Suppressor macrophage (primary cell): Measurements from ENCODE around the gene ICA1L.

ENCODE experiments used
- DNase-seq, 4 experiments: peaks; one replicate each; pipeline ENCODE4 v3.0.0-alpha.2; 2020 to 2022

The ICA1L gene

GRCh38 chr2:202782940-202783558 is 88.5 kb downstream of the ICA1L start:
- DNase-seq, result no peak

DNA sequence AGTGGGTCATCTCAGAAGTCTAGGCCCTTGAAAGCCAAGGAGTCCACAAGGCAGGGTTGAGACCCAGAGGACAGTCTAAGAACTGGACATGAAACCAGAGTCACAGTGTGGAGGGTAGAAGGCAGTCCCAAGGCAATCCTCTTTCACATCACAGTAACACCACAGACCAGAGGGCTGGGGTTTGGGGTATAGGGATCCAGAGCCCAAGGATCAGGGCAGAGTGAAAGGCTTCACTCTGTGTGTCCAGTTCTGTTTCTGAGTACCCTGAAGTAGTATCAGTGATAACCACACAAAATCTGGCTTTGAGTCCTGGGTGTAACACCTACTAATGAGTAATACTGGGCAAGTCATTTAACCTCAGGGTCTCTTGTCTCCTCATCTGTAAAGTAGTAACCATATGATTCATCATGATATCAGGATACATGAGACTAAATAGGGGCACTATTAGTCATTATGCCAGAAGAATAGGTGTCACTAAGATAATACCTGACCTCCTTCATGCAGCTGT is 91.0 kb downstream of the ICA1L start:
- no peak for DNase-seq

- peak in 2 of 4 experiments; percentile 28 for DNase-seq
Measured at GRCh38 chr2:202778217-202778616, 93.3 kb downstream of the ICA1L start.

DNA sequence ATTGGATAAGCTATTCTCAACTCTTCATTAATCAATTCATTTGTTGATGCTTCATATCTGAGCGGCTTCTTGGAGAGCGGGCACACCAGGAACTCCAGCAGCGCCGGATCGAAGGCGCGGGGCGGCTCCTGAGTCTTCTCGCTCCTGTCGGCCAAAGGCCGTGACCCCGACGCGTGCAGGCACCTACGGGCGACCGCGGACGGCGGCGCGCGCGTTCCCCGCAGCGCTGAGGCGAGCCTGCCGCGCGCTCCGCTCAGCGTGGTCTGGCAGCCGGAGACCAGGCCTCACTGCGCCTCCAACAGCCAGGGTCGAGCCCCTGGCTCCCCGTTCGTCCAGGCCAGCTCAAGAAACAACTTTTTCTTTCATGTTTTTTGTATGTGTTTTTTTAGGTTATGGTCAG is 97.5 kb downstream of the ICA1L start:
- DNase-seq, result no peak

- DNase-seq, result no peak
Measured at GRCh38 chr2:202773301-202773973, 98.1 kb downstream of the ICA1L start.

- DNase-seq, result no peak
Measured at GRCh38 chr2:202771741-202772460, 99.7 kb downstream of the ICA1L start.

DNA sequence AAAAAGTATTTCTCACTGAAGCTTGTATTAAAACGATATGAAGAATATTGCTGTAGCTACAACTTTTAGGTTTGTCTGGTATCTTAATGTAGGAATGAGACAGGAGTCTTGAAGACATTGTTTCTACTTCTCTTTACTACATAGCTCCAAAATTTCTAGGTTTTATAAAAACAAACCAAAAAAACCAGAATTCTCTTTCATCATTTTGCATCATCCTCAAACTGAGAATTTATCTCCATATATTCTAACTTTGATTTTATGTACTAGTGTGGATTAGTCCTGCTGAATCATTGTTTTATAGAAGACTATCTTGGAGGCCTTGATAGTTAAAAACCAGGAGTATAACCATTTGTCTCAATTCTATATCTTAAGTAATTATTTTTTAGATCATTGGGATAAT is 100.2 kb downstream of the ICA1L start:
- no peak for DNase-seq

DNA sequence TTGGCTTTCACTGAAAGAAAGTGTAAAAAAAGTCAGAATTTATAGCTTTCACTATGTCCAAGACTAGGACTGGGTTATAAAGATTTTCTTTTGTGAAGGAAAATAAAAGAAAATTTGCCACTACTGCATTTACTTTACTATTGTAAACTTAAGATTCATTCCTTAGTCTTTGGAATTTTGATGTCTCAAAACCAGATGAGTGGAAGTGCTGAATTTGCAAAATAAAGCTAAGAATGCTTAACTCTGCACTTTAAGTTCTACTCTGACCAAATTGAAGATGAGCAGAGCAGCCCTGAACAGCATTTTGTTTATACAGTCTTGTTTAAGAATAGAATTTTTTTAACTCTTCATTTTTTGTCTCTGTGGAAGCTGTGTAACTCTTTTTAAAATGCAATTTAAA is 102.4 kb downstream of the ICA1L start:
- no peak for DNase-seq

- DNase-seq, result no peak
Measured at GRCh38 chr2:202768273-202768672, 103.3 kb downstream of the ICA1L start.

DNA sequence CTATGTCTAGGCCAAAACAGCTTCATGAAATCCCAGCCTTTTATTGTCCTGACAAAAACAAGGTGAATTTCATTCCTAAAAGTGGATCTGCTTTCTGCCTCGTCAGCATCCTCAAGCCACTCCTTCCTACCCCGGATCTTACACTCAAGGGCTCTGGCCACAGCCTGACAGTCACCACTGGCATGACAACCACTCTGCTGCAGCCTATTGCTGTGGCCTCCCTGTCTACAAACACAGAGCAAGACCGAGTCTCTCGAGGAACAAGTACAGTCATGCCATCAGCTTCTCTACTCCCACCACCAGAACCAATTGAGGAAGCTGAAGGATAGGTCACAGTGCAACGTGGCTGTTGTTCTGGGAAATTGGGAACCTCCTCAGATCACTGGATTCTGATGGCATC is 106.1 kb downstream of the ICA1L start:
- DNase-seq, result peak; percentile 83 to 95 (median 88)

DNA sequence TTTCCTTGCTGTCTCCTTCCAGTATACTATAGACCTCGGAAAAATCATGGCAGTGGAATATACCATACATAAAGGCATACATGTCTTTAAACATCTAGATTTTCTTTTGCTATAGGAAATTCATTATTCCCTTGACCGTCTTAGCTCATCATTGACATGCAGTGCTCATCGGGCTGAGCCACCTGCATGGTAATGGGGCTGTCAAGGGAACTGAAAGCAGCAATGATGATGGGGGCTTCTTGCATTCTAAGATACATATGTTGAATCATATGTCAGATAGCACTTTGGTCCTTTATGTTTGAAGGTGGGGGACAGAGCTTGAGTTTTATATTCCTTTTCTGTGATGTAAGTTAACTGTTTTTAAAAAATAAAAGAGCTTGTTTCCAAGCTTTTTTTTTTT is 106.6 kb downstream of the ICA1L start:
- peak in 1 of 4 experiments; percentile 3 for DNase-seq

DNA sequence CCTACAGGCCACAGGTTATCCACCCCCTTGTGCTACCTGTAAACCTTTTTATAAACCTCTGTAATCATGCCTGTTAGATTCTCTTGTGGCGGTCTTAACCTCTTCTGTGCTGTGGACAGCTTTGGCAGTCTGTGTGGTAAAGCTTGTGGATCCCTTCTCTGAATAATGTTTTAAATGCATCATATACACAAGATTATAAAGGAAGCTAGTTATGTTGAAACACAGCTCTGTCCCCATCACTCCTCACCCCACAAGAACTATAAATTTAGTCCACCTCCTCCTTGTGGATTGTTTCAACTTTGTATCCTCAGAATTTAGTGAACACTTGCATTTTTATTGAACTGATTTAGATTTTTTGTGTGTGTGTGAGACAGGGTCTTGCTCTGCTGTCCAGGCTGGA is 107.7 kb downstream of the ICA1L start:
- DNase-seq, result peak; percentile 33 to 64 (median 41)

GRCh38 chr2:202762556-202762955 is 109.0 kb downstream of the ICA1L start:
- DNase-seq, result peak; percentile 17 to 61 (median 24)

DNA sequence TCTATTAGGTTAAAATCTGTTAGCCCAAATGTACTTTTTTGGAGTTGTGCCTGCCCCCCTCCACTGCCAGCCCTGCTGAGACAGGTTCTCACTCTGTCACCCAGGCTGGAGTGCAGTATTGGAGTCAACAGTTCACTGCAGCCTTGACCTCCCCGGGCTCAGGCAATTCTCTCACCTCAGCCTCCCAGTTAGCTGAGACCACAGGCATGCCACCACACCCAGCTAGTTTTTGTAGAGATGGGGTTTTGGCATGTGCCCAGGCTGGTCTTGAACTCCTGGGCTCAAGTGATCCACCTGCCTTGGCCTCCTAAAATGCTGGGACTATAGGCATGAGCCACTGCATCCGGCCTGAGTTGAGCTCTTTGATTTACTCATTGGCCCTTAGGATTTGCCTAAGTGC is 110.7 kb downstream of the ICA1L start:
- DNase-seq, result no peak

- DNase-seq, result no peak
Measured at GRCh38 chr2:202758604-202759003, 113.0 kb downstream of the ICA1L start.

DNA sequence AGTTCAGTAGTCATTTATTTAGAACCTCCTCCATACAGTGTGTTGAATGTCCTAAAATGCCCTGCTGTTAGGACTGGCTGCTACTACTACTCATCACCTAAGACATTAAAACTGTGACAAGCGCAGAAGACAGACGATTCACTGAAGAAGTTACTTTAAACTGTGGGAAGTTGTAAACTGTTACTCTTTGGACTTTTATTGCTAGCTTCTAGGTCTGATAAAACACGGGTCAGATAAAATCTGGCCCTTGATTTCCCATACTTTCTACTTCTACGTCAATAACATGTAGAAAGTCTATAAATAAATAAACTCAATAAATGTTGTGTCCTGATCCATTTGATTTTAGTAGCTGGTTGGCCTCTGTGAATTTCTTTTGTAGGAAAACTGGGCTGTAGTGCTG is 113.4 kb downstream of the ICA1L start:
- no peak for DNase-seq

- DNase-seq, result no peak
Measured at GRCh38 chr2:202757339-202757738, 114.2 kb downstream of the ICA1L start.

GRCh38 chr2:202756598-202756997 is 115.0 kb downstream of the ICA1L start:
- DNase-seq, result no peak

DNA sequence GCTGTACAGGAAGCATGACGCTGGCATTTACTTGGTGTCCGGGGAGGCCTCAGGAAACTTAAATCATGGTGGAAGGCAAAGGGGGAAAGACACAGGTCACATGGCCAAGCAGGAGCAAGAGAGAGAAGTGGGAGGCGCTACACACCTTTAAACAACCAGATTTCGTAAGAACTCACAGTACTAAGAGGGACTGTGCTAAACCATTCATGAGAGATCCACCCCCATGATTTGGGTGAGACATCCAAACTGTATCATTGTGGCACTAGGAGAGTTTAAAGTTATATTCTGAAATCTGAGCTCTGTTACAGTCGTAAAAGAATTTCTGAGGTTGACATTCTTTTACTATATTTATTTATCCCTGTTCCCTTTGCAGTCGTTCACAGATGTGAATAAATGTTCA is 116.6 kb downstream of the ICA1L start:
- DNase-seq, result no peak

GRCh38 chr2:202752071-202752470 is 119.5 kb downstream of the ICA1L start:
- no peak for DNase-seq

GRCh38 chr2:202750763-202751427 is 120.7 kb downstream of the ICA1L start:
- no peak for DNase-seq

GRCh38 chr2:202749477-202749876 is 122.1 kb downstream of the ICA1L start:
- DNase-seq, result no peak

DNA sequence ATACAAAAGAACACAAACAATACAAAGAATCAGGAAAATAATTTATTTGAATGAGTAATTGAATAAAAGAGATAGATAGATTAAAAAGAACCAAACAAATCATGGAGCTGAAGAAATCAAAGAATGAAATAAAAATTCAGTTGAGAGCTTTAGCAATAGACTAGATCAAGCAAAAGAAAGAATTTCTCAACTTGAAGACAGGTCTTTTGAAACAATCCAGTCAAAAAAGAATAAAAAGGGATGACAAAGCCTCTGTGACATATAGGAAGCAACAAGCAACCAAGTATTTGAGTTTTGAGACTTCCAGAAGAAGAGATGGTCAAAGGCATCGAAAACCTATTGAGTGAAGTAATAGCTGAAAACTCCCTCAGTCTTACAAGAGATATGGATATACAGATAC is 128.0 kb downstream of the ICA1L start:
- DNase-seq, result no peak
